Activated CD8-positive, alpha-beta memory T cell treated with anti-CD3 and anti-CD28 coated beads, Interleukin-2, amount 50 U/mL, for 24 hours (primary cell): ENCODE results near the gene ARSJ.
"Not testable (repeated sequence)": the region's sequence is repeated elsewhere in the genome, so short reads cannot be mapped to it uniquely, and the experiment has no call there.

Source experiments
- DNase-seq: peaks from one replicate; pipeline ENCODE4 v3.0.0-alpha.2; 2020; ENCODE audit errors: extremely low read depth

Gene ARSJ

DNA sequence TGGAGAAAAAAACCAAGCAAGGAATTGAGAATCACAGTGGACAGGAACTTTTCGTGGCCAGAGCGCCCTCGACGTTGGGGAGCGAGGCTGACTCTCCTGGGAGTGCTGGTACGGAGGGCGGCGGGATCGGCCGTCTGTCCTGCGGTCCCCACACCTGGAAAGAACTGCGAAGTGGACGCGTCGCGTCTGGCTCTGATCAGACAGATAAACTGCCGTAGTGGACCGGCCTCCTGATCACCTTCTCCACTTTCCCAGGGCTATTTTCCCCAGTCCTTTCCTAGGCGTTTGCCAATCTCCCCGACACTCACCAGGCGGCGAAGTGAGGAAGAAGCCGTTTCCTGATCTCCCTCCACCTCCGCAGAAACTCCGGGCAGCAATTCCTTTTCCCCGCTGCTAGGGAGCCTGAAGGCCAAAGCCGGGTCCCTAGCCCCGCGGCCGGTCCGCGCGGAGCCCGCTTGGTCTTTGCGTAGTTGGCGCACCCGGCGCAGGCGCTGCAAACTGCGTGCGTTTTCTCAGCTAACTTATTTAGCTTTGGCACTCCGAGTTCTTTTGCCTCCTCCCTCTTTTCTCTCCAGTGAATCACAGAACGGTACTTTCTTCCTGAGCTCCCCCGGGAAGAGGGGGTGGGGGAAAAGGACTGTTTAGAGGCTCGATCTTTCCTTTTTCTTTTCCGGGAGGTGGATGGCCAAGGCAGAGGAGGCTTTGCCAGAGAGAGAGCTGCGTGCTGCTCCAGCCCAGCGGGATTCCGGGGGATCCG, at the start of gene ARSJ:
TSS of gene ARSJ (minus strand) at position 500 of the 757 bp plus-strand sequence. CDS start 813 bp downstream, outside the sequence.
- DNase-seq: no peak

DNA sequence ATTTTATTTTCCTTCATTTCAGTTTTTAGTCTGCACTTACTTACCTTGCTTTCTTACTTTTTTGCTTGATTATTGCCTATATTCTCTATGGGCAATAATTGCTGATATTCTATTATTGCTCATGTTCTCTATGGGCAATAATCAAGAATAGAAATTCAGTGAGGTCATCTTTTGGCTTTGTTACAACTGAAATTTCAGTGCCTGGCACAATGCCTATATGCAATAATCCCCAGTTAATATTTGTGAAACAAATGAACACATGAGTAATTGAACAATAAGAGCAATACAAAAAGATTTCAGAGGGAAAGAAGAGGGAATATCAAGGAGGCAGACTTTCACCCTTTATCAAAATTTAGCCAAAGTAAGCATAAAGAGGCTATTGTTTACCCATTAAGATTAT, 48.6 kb upstream of the ARSJ start:
- no peak for DNase-seq

DNA sequence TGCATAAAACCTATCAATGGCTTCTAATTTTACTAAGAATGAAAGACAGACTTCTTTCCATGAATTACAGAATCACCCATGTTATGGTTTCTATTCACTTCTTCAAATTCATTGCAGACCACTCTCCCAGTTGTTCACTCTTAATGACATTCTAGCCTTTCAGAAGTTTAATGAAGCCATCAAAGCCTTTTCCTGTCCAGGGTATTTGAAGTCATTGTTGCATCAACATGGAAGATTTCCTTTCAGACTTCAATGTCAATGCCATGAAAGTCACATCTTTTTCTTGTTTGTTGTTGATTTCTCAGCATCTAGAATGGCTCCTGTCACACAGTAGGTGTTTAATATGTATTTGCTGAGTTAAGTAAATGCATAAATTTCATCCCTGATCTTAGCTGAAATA, 48.1 kb upstream of the ARSJ start:
- no peak for DNase-seq

DNA sequence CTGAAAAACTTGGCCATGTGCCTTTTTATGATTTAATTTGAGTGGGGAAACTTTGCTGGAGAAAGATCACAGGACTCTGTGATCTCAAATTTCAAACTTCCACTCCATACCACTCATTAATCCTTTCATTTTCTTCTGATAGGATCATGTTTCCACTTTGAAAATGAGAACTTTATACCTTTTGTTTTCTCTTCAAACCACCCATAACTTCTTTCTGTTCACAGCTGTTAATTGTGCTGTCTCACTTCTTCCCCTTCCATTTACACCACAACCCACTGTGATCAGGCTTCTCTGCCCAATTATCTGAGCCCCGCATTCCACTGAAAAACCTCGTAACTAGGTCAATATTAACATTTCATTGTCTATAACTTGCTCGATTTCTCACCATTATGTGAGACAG, 47.0 kb upstream of the ARSJ start:
- no peak for DNase-seq

DNA sequence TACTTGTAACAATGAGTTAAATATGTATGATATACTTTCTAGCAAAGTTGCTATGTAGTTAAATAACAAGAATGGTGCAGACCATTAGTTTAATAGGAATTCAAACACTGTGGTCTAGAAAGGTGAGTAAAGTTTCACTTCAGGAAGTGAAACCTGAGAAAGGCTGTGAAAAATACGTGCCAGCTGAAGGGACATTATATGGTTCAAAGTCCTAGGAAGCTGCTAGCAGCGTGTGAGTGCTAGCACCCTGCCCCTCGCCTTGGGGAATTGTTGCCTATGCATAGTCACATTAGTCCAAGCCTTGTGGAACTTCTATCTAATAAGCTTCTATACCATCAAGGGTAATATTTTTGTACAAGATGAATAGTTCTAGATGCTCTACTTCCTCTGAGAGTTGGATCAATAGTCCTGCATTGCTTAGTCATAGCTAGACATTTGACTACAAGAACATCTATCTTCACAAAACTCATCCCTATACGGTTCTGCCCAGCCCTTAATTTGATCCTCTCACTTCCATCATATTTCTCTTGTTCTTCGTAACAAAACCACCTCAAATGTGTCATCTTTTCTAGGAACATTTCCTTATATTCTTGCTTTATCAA, 45.8 kb upstream of the ARSJ start:
- no peak for DNase-seq

DNA sequence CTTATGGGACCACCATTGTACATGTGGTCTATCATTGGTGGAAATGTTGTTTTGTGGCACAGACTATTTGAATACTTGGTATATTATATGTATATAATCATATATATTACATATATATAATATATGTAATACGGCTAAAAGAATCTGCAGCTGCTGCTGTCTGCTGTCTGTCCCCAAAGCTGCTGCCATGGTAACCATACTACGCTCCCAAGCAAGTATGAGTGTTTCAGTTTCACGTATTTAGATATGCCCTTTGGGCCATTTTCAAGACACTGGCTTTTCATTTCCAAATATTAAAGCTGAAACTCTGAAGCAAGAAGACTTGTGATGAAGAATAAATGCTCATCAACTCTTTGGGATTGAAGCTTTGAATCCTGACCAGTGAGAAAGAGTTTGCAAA, 42.0 kb upstream of the ARSJ start:
- DNase-seq: no peak

DNA sequence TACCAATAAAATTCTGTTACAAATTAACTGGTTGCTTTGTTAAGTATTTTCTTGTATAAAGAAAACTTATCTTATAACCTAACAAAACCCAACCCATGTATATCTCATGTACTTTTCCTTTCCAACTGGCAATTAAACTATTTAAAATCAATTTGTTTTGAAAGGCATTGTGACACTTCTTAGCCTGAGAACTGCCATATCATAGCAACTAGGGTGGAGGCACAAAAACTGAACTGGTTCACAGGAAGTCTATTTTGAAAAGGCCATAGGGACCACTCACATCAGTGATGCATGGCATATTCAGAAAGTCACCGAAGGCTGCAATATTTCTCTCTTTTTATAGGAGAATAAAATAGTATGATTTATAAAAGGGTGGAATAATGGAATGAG, 40.5 kb upstream of the ARSJ start:
- DNase-seq: no peak

DNA sequence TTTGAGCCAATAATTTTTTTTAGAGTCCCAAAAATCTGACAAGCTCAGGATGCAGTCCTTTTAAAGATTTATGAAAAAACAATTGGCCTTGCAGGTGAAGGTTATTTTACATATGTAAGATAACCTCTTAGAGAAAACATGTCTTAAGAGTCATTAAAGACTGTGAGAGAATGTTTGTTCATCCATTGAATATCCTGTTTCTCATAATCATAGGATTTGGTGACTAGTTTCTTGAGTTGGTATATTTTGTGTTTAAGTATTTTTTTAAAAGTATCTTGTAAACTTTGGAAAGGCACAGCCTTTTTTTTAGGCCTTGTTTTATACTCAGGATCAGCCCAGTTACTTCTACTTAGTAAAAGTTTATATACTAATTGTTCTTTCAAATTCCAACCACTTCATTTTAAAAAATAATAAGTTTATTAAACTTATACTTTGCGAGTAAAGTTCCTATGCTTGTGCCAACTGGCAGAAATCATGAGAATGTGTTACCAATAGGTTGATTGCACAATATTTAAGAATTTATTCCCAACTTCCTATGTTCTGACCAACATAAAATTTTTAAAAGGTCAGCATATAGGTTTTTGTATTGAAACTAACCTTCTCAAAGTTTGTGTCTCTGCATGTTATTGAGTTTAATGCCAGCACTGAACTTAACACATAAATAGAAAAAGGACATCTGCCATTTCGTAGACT, 40.0 kb upstream of the ARSJ start:
- no peak for DNase-seq

DNA sequence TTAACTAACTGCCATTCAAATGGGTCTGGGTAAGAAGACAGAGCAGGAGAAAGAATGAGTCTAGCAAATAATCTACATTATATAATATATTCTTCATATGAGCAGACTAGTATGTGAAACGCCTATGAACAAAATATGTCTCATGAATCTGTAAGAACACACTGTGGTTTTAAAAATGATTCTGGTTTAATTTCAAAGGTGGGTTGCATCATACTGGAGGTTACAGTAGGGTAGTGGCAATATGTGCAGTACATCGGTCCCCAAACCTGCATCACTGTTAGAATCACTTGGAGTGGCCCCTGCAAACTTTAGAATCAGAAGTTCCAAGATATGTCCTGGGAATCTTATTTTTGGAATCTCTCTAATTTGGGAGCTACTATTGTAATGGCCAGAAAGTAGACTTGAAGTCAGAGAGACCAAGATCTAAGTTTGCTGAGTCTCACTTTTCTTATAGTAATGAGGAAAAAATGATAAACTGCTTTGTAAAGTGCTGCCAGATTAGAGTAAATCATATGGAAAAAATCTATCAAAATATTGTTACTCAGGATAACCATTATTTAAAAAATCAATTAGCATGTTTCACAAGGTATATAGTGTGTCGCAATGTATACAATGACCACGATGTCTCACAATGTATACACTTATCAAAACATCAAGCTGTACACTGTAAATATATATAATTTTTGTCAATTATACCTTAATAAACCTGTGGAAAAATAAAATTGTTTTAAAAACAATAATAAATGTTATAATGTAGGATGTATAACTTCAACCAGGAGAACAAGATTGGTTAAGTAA, 37.9 kb upstream of the ARSJ start:
- DNase-seq: no peak

DNA sequence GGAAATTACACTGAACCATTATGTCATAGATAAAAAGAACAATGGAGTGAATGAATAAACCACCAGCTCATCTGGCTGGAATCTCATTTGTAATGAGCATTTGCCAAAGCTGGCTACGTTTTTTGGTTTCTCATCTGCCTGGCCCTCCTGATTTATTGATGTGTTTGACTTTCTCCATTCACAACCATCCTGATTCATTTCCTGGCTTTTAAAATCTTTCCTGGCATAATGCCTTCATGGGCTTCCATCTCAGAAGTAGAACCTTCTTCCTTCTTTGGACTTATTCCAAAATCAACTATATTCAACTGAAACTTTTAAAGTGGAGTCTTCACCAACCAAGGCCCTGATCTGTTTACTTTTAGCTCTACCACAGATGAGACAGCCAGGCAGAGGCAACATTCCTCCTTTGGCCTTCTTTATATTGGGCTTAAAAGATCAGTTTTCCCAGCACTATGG, 36.0 kb upstream of the ARSJ start:
- DNase-seq: no peak

DNA sequence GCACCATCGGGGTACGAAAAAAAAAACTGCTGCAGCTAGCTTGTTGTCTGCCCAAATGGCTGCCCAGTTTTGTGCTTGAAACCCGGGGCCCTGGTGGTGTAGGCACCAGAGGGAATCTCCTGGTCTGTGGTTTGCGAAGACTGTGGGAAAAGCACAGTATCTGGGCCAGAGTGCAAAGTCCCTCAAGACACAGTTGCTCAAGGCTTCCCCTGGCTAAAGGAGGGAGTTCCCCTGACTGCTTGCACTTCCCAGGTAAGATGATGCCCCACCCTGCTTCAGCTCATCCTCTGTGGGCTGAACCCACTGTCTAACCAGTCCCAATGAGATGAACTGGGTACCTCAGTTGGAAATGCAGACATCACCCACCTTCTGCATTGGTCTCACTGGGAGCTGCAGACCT, 33.8 kb upstream of the ARSJ start:
- not testable (repeated sequence) for DNase-seq

DNA sequence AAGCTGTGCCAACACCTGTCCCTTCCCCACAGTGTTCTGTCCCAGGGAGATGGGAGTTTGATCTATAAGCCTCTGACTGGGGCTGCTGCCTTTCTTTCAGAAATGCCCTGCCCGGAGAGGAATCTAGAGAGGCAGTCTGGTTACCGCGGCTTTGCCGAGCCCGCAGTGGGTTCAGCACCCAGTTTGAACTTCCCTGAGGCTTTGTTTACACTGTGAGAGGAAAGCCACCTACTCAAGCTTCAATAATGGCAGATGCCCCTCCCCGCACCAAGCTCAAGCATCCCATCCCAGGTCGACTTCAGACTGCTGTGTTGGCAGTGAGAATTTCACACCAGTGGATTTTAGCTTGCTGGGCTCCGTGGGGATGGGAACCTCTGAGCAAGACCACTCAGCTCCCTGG, 33.3 kb upstream of the ARSJ start:
- no peak for DNase-seq

DNA sequence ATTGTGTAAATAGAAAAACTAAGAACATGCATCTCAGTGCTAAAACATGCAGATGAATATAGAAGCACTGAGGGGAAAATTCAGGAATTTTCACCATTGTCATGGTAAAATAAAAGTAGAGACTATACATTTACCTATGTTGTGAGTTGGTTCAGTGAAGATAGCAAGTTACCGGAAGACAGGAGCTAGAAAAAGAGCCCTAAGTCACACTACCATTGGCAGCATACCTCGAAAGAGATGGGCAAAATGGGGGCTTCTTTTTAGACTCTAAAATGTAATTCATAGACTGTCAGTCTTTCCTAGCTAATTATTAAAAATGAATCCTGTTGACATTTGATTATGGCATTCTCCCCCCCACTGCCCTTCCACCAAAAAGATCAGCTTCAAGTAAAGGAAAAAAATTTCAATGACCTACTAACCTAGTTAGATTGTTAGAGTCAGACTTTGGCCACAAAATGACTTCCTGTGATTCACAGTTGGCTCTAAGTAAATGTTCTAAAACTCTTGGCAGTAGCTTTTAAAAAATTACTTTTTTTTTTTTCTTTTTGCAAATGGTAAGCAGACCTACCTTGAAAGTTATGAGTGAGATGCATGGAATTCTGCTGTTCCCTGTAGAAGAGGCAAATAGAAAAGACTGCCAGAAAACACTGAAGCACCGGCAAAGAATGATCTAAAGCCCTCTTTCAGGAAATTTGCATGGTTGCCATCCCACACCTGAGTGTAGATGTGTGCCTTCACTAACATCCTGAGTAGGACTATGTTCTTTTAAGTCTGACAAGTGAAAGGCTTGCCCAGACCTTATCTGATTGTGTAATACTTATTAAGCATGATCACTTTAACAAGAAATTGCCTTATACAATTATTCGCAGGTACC, 26.4 kb upstream of the ARSJ start:
- no peak for DNase-seq

DNA sequence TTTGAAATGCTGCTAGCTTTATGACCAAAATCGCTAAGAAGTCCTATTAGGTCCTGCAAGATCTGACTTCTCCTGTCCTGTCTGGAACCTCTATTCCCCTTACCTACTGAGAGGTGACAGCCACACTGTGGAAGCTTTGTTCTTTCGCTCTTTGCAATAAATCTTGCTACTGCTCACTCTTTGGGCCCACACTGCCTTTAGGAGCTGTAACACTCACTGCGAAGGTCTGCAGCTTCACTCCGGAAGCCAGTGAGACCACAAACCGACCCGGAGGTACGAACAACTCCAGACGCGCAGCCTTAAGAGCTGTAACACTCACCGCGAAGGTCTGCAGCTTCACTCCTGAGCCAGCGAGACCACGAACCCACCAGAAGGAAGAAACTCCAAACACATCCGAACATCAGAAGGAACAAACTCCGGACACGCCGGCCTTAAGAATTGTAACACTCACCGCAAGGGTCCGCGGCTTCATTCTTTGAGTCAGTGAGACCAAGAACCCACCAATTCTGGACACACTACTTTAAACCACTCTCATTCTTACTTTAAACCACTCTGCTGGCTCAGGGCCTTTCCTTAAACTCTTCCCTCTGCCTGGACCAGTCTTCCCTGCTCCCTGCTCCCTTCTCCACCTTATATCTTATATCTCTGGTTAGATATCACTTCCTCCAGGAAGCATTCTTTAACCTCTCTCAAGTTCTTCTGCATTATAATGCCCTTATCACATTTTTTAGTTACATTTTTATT, 25.2 kb upstream of the ARSJ start:
- not testable (repeated sequence) for DNase-seq

DNA sequence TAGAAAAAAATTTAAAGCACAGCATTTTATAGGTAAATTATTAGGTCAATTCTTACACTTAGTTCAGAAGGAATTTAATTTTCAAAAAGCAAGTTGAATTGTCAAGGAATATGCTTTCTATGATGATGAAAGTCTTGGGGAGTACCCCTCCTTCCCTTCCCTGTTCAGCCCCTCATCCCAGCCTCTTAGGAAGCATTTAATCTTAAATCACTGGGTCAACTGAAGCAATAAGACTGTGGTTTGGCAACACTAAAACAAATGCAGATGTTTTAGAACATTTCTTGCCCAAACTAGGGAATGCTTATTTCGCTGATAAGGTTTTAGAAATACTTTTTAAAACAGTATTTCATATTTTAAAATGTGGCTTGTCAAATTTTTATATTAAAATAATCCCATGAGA, 19.1 kb upstream of the ARSJ start:
- DNase-seq: no peak

DNA sequence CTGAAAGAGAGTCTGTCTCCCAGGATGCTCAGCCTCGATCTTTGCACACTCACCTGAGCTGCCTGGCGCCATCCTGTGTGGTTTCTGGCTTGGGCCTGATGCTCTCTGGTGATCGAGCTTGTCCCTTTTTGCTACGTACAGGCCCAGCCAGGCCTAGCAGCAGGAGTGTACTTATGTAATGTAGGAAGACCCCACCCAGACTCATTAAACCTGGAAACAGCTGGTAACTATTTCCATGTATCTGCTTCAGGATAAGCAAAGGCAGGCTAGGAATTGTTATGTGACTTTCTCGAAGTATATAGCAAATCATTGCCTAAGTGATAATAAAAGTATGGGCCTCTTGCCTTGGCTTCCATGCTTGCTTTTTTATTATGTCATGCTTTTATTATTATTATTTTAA, 18.6 kb upstream of the ARSJ start:
- no peak for DNase-seq

DNA sequence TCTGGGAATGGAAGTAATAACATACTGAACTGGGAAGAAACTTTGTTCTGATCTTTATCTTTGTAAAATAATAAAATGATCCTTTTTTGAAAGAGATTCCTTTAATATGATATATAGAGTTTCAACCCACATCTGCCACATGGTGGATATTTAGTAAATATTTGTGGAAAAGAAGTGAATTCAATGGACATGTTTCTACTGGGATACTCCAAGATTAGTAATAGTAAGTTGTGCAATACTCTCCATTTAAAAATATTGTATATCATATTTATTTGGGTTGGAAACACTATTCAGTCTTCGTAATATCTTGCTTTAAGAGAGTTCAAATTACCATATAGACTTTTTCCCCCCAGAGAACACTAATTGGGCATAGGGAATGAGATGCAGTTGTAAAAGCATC, 17.8 kb upstream of the ARSJ start:
- no peak for DNase-seq

DNA sequence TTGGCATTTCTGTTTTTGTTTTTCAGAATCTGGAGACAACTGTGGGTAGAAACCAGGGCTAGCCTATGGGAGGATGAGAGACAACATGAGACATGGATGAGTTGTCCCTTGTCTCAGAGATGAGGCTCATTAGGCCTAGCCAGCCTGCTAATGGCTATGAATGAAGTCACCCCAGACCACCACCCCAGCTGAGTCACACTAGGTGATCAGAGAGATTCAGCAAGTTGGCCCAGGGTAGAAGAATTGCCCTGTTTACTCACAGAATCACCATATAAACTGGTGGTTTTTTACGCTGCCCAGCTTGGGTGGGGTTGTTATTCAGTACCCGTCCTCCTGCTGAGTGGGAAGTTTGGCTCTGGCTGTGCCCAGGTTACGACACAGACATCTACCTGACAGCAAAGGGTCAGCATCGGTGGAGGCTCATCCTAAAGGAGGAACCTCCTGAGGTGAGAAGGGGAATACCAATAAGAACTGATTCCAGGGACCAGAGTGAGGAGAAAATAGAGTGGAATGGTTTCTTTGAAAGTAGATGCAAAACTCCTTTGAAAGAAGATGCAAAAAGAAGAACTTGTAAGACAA, 17.2 kb upstream of the ARSJ start:
- no peak for DNase-seq

DNA sequence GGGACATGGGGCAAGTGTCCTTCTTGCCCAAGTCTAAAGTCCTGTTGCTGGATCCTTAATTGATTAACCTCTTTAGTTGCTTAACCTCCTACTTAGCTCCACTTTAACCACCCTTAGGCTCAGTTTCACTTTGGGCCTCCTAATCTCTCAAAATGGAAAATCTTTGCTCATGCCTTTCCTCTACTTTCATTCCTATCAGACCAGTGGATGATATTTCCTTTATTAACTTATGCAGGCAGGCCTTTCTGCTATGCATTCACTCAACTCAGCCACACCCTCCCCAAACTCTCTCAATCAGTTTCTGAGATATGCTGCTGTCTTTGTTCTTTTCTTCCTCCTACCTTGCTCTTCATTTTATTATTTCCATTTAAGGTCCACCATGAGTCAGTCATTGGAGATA, 14.4 kb upstream of the ARSJ start:
- no peak for DNase-seq

DNA sequence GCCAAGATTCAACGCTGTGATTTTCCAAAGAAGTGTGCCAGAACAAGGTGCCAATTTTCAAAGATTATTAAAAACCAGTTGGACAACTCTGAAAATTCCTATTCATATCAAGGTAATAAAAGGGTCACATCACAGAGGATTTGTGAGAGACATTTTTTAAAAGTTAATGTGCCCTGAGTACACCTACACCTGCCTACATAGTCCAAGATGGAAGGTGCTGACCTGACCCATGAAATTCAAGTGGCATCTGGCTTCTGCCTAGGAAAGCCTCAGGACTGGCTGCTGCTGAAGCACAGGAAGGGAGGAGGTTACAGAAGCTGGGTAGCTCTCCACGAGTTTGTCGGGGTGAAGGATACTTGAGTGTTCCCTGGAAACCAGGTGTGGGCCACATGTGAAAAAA, 11.4 kb upstream of the ARSJ start:
- no peak for DNase-seq
